B cell (primary cell): ENCODE data around the gene MESD. TPM values are rescaled to one million over a fixed set of nuclear protein-coding genes. Genes with fewer than 3 reads are reported as not detected.

ENCODE experiments used
- ATAC-seq: fragments of 200-7000 bp; cut with Tn5 transposase; one replicate; pipeline ENCODE4 v1.10.0; 2021; ENCODE audit warnings: low read depth, mild to moderate bottlenecking, moderate number of reproducible peaks, moderate library complexity
- CTCF ChIA-PET: fragments of 350-600 bp; sonication (Branson Sonifier 250); formaldehyde crosslinking; loops from one replicate; lab custom pipeline; 2021; ENCODE audit warnings: antibody characterized with exemption, inconsistent platforms; lab: Charles Lee
- POLR2A ChIA-PET: fragments of 350-600 bp; sonication (Branson Sonifier 250); formaldehyde crosslinking; loops from one replicate; lab custom pipeline; 2021; ENCODE audit warnings: antibody characterized with exemption; lab: Charles Lee
- DNase-seq: peaks from one replicate; pipeline ENCODE4 v3.0.0; 2013
- H2AFZ ChIP-seq: 2 replicates; pipeline ENCODE4 v1.6.1; 2012; ENCODE audit warnings: mild to moderate bottlenecking, low read depth, low read length; ENCODE audit not compliant: insufficient read depth, poor library complexity, severe bottlenecking
- H3K27ac ChIP-seq, 2 donors: 1 replicate in 1 of 2; 2 replicates in 1 of 2; pipeline ENCODE4 v1.5.1; 2012 to 2013; ENCODE audit warnings: low read length in 2 of 2, mild to moderate bottlenecking in 2 of 2, moderate library complexity in 1 of 2
- H3K27me3 ChIP-seq, 4 experiments: fragments of 200-600 bp in 1 of 4; sonication (generic) in 1 of 4; replicated peaks in 1 of 4; 1 replicate in 2 of 4; 2 replicates in 2 of 4; pipeline versions ENCODE4 v1.6.1 to v1.7.0; 2013 to 2016; ENCODE audit warnings: low read length in 3 of 4, mild to moderate bottlenecking in 2 of 4, mixed read lengths in 1 of 4, moderate library complexity in 1 of 4; ENCODE audit not compliant: insufficient read depth in 4 of 4, control insufficient read depth in 3 of 4; ENCODE audit errors: control extremely low read depth in 1 of 4
- H3K36me3 ChIP-seq, 2 experiments: replicated peaks in 1 of 2; 1 replicate in 1 of 2; 2 replicates in 1 of 2; pipeline versions ENCODE4 v1.6.1 to v1.7.1; 2013; ENCODE audit warnings: low read length in 1 of 2; ENCODE audit not compliant: insufficient read depth in 2 of 2, control insufficient read depth in 1 of 2; ENCODE audit errors: control extremely low read depth in 1 of 2, extremely low read depth in 1 of 2
- H3K4me1 ChIP-seq, 2 donors: fragments of 200-600 bp in 1 of 2; sonication (generic) in 1 of 2; 1 replicate in 1 of 2; 2 replicates in 1 of 2; pipeline versions ENCODE4 v1.5.1 to v1.6.1; 2013 to 2017; ENCODE audit warnings: low read length in 2 of 2; ENCODE audit not compliant: control insufficient read depth in 2 of 2, insufficient read depth in 2 of 2
- H3K4me2 ChIP-seq: replicated peaks from 2 replicates; pipeline ENCODE3; 2012; ENCODE audit warnings: mild to moderate bottlenecking, low read depth, low read length; ENCODE audit not compliant: poor library complexity, severe bottlenecking
- H3K4me3 ChIP-seq, 5 experiments: fragments of 200-600 bp in 1 of 5; sonication (generic) in 1 of 5; 1 replicate in 3 of 5; 2 replicates in 2 of 5; pipeline versions ENCODE4 v1.5.1 to v1.7.0; 2011 to 2016; ENCODE audit warnings: low read length in 4 of 5, mild to moderate bottlenecking in 4 of 5, low read depth in 2 of 5, control low read depth in 1 of 5, moderate library complexity in 1 of 5; ENCODE audit not compliant: insufficient read depth in 1 of 5; ENCODE audit errors: control extremely low read depth in 1 of 5, extremely low read depth in 1 of 5
- H3K79me2 ChIP-seq: fragments of 200-600 bp; sonication (generic); one replicate; pipeline ENCODE4 v1.6.0; 2016; ENCODE audit warnings: low read length; ENCODE audit not compliant: control insufficient read depth, insufficient read depth
- H3K9ac ChIP-seq: fragments of 200-600 bp; sonication (generic); 2 replicates; pipeline ENCODE4 v1.6.1; 2017; ENCODE audit warnings: mild to moderate bottlenecking, low read length, moderate library complexity
- H3K9me3 ChIP-seq, 3 donors: one replicate each; pipeline versions ENCODE4 v1.6.1 to v1.7.1; 2013; ENCODE audit warnings: low read length in 2 of 3; ENCODE audit not compliant: control insufficient read depth in 2 of 3, insufficient read depth in 1 of 3; ENCODE audit errors: control extremely low read depth in 1 of 3
- H4K20me1 ChIP-seq: 2 replicates; pipeline ENCODE4 v1.6.0; 2012; ENCODE audit warnings: mild to moderate bottlenecking, low read length; ENCODE audit not compliant: insufficient read depth, control insufficient read depth, poor library complexity, severe bottlenecking
- H3K27ac Mint-ChIP-seq: one replicate; pipeline ENCODE4 v1.8.0; 2021; ENCODE audit warnings: mixed read lengths
- H3K27me3 Mint-ChIP-seq: one replicate; pipeline ENCODE4 v1.8.0; 2021; ENCODE audit warnings: mixed read lengths
- H3K4me1 Mint-ChIP-seq: one replicate; pipeline ENCODE4 v1.8.0; 2021; ENCODE audit warnings: mixed read lengths
- H3K4me3 Mint-ChIP-seq: one replicate; pipeline ENCODE4 v1.8.0; 2021; ENCODE audit warnings: mixed read lengths
- H3K9me3 Mint-ChIP-seq: one replicate; pipeline ENCODE4 v1.8.0; 2022; ENCODE audit warnings: mixed read lengths; ENCODE audit not compliant: insufficient read depth
- CTCF ChIP-seq: fragments of 200-600 bp; IDR thresholded peaks from one replicate; pipeline ENCODE4 v1.8.0; 2022; ENCODE audit warnings: antibody characterized with exemption, mild to moderate bottlenecking
- EZH2 ChIP-seq: IDR thresholded peaks from 2 replicates; pipeline ENCODE4 v1.6.1; 2012; ENCODE audit warnings: borderline replicate concordance, low read depth, mild to moderate bottlenecking, moderate library complexity, low read length; ENCODE audit not compliant: insufficient read depth, poor library complexity, severe bottlenecking
- WGBS: methylation state at CpG from one replicate; pipeline ENCODE4 v1.1.5; 2013; ENCODE audit warnings: missing lambda C conversion rate; ENCODE audit not compliant: insufficient coverage; 5-methylcytosine and 5-hydroxymethylcytosine counted together
- intact Hi-C: fragments of 100-400 bp; cut with micrococcal nuclease; formaldehyde crosslinking; loops from one replicate; pipeline ENCODE4 v1.10.0; 2022
- polyA plus RNA-seq: library from polyadenylated mRNA; depleted of rRNA; stranded (reverse); fragments of >200 nt; gene quantifications from 2 replicates; pipeline ENCODE4 v1.2.3, GENCODE V29; 2012
- total RNA-seq, 2 donors: library from RNA; stranded (reverse); fragments of 120-200 nt in 1 of 2; gene quantifications; 1 replicate in 1 of 2; 2 replicates in 1 of 2; pipeline versions ENCODE4 v1.2.3 to v1.2.4, GENCODE V29; 2013 to 2022

Gene MESD
- total and polyA plus RNA-seq, 2 donors (not counting 1 experiment from before 2014, with no cell fraction given), result 7.9 to 35.3 TPM

- Histone ChIP-seq H3K4me2 (no peak overlapping the region), H2AFZ (no peak overlapping the region), H3K36me3 (no peaks in the 10 kb centered on the region), H3K9me3 (no peaks in the 10 kb centered on the region), H3K4me3 (no peak overlapping the region), H3K9ac (no peak overlapping the region), H3K4me1 (no peaks in the 10 kb centered on the region), H3K27ac (no peak overlapping the region), H3K27me3 (no peaks in the 10 kb centered on the region), H4K20me1 (no peaks in the 10 kb centered on the region), H3K79me2 (no peaks in the 10 kb centered on the region)
- TF ChIP-seq EZH2, result no peak
- TF ChIP-seq CTCF, result no peak
- H3K4me1 Mint-ChIP-seq, result no peaks in the 10 kb centered on the region
- DNase-seq (no peak), ATAC-seq (no peak)
- ChIA-PET POLR2A (no interaction called here), CTCF (no interaction called here)
- H3K27me3 Mint-ChIP-seq, result no peaks in the 10 kb centered on the region
- intact Hi-C loops, result no loop called here
- WGBS, result 96% methylated on average over 15 of the region's 15 CpGs
- H3K4me3 Mint-ChIP-seq, result no peak overlapping the region
- no peak overlapping the region for H3K27ac Mint-ChIP-seq
- H3K9me3 Mint-ChIP-seq, result no peaks in the 10 kb centered on the region
Measured at GRCh38 chr15:80932989-80933388, 56.6 kb downstream of the MESD start.

GRCh38 chr15:80932513-80932815 is 57.2 kb downstream of the MESD start:
- no peaks in the 10 kb centered on the region for H4K20me1 ChIP-seq
- no peak for DNase-seq
- no peak overlapping the region for H3K9ac ChIP-seq
- Mint-ChIP-seq H3K27me3 (no peaks in the 10 kb centered on the region), H3K9me3 (no peaks in the 10 kb centered on the region), H3K27ac (no peak overlapping the region), H3K4me1 (no peaks in the 10 kb centered on the region), H3K4me3 (no peak overlapping the region)
- no peak overlapping the region for H3K27ac ChIP-seq
- 100% methylated on average over 2 of the region's 5 CpGs for WGBS
- H3K27me3 ChIP-seq, result no peaks in the 10 kb centered on the region
- no peak for ATAC-seq
- H3K36me3 ChIP-seq, result no peaks in the 10 kb centered on the region
- TF ChIP-seq CTCF (no peak), EZH2 (no peak)
- H3K4me3 ChIP-seq, result no peak overlapping the region
- H3K9me3 ChIP-seq, result no peaks in the 10 kb centered on the region
- CTCF ChIA-PET, result no interaction called here
- intact Hi-C loops, result no loop called here
- no peak overlapping the region for H3K4me2 ChIP-seq
- POLR2A ChIA-PET, result no interaction called here
- no peak overlapping the region for H2AFZ ChIP-seq
- no peaks in the 10 kb centered on the region for H3K4me1 ChIP-seq
- H3K79me2 ChIP-seq, result no peaks in the 10 kb centered on the region
